Renal pelvis (tissue), 4 donors: ENCODE measurements around the gene FREM1. TPM values are rescaled to one million over a fixed set of nuclear protein-coding genes. Genes with fewer than 3 reads are reported as not detected.

Experiments
- DNase-seq: peaks from one replicate; pipeline ENCODE4 v3.0.0-alpha.2; 2013
- polyA plus RNA-seq, 3 donors: library from polyadenylated mRNA; unstranded; fragments of 120-200 nt; gene quantifications; one replicate each; pipeline ENCODE4 v1.2.1, GENCODE V29; 2013; ENCODE audit not compliant: insufficient read length in 3 of 3

The FREM1 gene
- polyA plus RNA-seq, 3 donors = 214 to 232 (median 226) TPM

- DNase-seq = no peak
These were observed 3.1 kb upstream of the FREM1 start for GRCh38 chr9:14913366-14913765.

- no peak for DNase-seq
These were observed 2.6 kb upstream of the FREM1 start for GRCh38 chr9:14912859-14913258.

- no peak for DNase-seq
These were observed 818 bp upstream of the FREM1 start for GRCh38 chr9:14911046-14911445.

- DNase-seq = no peak
These were observed 647 bp downstream of the FREM1 start for GRCh38 chr9:14909601-14909960.

- no peak for DNase-seq
These were observed 1.0 kb downstream of the FREM1 start for GRCh38 chr9:14909181-14909580.

- DNase-seq = peak; percentile 68
These were observed 1.7 kb downstream of the FREM1 start for GRCh38 chr9:14908295-14909180.

GRCh38 chr9:14907696-14908095, 2.5 kb downstream of the FREM1 start:
- no peak for DNase-seq

- DNase-seq = no peak
These were observed 2.9 kb downstream of the FREM1 start for GRCh38 chr9:14907360-14907685.

- no peak for DNase-seq
These were observed 3.4 kb downstream of the FREM1 start for GRCh38 chr9:14906644-14907359.

GRCh38 chr9:14906000-14906399, 4.2 kb downstream of the FREM1 start:
- no peak for DNase-seq

GRCh38 chr9:14903040-14903439, 7.2 kb downstream of the FREM1 start:
- DNase-seq = no peak

- DNase-seq = no peak
These were observed 7.7 kb downstream of the FREM1 start for GRCh38 chr9:14902561-14902960.

GRCh38 chr9:14899815-14900193, 10.4 kb downstream of the FREM1 start:
- no peak for DNase-seq

GRCh38 chr9:14899042-14899814, 11.0 kb downstream of the FREM1 start:
- DNase-seq = no peak

GRCh38 chr9:14895806-14896205, 14.4 kb downstream of the FREM1 start:
- DNase-seq = no peak

GRCh38 chr9:14893280-14893679, 16.9 kb downstream of the FREM1 start:
- DNase-seq = no peak

- no peak for DNase-seq
These were observed 18.9 kb downstream of the FREM1 start for GRCh38 chr9:14891332-14891731.

GRCh38 chr9:14889451-14889850, 20.8 kb downstream of the FREM1 start:
- DNase-seq = no peak

- no peak for DNase-seq
These were observed 21.4 kb downstream of the FREM1 start for GRCh38 chr9:14888875-14889274.

- DNase-seq = no peak
These were observed 22.0 kb downstream of the FREM1 start for GRCh38 chr9:14888272-14888671.

- no peak for DNase-seq
These were observed 23.1 kb downstream of the FREM1 start for GRCh38 chr9:14887149-14887548.

GRCh38 chr9:14883310-14883944, 26.8 kb downstream of the FREM1 start:
- DNase-seq = no peak
